Lower leg skin (tissue), 4 donors: ENCODE measurements around the gene ANKRD33. TPM values are rescaled to one million over a fixed set of nuclear protein-coding genes. Genes with fewer than 3 reads are reported as not detected.

ENCODE experiments used
- DNase-seq, 2 donors: peaks; one replicate each; pipeline ENCODE4 v3.0.0-alpha.2; 2019; ENCODE audit warnings: low spot score in 2 of 2
- H3K4me3 ChIP-seq: fragments of 200-600 bp; sonication (generic); 2 replicates; pipeline ENCODE4 v1.5.1; 2017; ENCODE audit warnings: mild to moderate bottlenecking, low read depth; ENCODE audit not compliant: poor library complexity, severe bottlenecking
- CTCF ChIP-seq, 3 donors: fragments of 450-650 bp; IDR thresholded peaks; one replicate each; pipeline ENCODE4 v1.5.1; 2016; ENCODE audit warnings: antibody characterized with exemption in 3 of 3, mild to moderate bottlenecking in 3 of 3, moderate library complexity in 2 of 3
- POLR2A ChIP-seq, 2 donors: fragments of 450-650 bp; IDR thresholded peaks; one replicate each; pipeline ENCODE4 v1.6.1; 2016 to 2017; ENCODE audit warnings: antibody characterized with exemption in 2 of 2, mild to moderate bottlenecking in 1 of 2, moderate library complexity in 1 of 2
- WGBS, 2 donors: methylation state at CpG; one replicate each; pipeline ENCODE4 v1.1.5; 2018; 5-methylcytosine and 5-hydroxymethylcytosine counted together
- intact Hi-C: fragments of 100-400 bp; cut with DNase I; formaldehyde crosslinking; loops from one replicate; pipeline ENCODE4 v1.15.0; 2023; ENCODE audit warnings: low total_unique reads
- total RNA-seq, 4 donors: library from RNA; depleted of rRNA; stranded (reverse); fragments of >200 nt; gene quantifications; one replicate each; pipeline ENCODE4 v1.1.0, GENCODE V29; 2016

Gene ANKRD33
- total RNA-seq, 4 donors from 2014 or later, result not detected

- TF ChIP-seq CTCF (IDR thresholded peaks at IDR 0.05), result no peak
- no peak for TF ChIP-seq POLR2A (IDR thresholded peaks at IDR 0.05)
- no peak overlapping the region for H3K4me3 ChIP-seq
- no peak for DNase-seq
- intact Hi-C loops, result no loop called here
Observed at GRCh38 chr12:51891843-51892242, 3.9 kb downstream of the ANKRD33 start.

GRCh38 chr12:51893786-51894185 lies 5.9 kb downstream of the ANKRD33 start:
- TF ChIP-seq POLR2A (IDR thresholded peaks at IDR 0.05) (no peak), CTCF (IDR thresholded peaks at IDR 0.05) (no peak)
- WGBS, 2 donors, result 66 to 71% methylated on average over 6 of the region's 6 CpGs
- no peak overlapping the region for H3K4me3 ChIP-seq
- peak in 1 of 2 donors; percentile 36 for DNase-seq
- intact Hi-C loops, result no loop called here

GRCh38 chr12:51895378-51896135 lies 7.7 kb downstream of the ANKRD33 start:
- intact Hi-C loops, result no loop called here
- WGBS, 2 donors, result 80 to 90% methylated on average over 4 of the region's 8 CpGs

GRCh38 chr12:51896236-51896635 lies 8.3 kb downstream of the ANKRD33 start:
- peak in 1 of 2 donors; percentile 60 for DNase-seq
- WGBS, 2 donors, result 70 to 78% methylated on average over 3 of the region's 3 CpGs
- TF ChIP-seq POLR2A (IDR thresholded peaks at IDR 0.05) (no peak), CTCF (IDR thresholded peaks at IDR 0.05) (no peak)
- no peak overlapping the region for H3K4me3 ChIP-seq
- intact Hi-C loops, result no loop called here

More at GRCh38 chr12:51895378-51896135, 7.7 kb downstream of the ANKRD33 start:
- no peak for TF ChIP-seq CTCF (IDR thresholded peaks at IDR 0.05)
- TF ChIP-seq POLR2A (IDR thresholded peaks at IDR 0.05), result no peak
- peak in 1 of 2 donors; percentile 75 for DNase-seq
- no peak overlapping the region for H3K4me3 ChIP-seq

GRCh38 chr12:51897181-51897580 lies 9.3 kb downstream of the ANKRD33 start:
- 57 to 60% methylated on average over 7 to 8 of the region's 8 CpGs for WGBS, 2 donors
- DNase-seq, result peak in 1 of 2 donors; percentile 85
- no peak for TF ChIP-seq CTCF (IDR thresholded peaks at IDR 0.05)
- TF ChIP-seq POLR2A (IDR thresholded peaks at IDR 0.05), result no peak
- H3K4me3 ChIP-seq, result no peak overlapping the region
- intact Hi-C loops, result no loop called here

- 73 to 85% methylated on average over 2 of the region's 2 CpGs for WGBS, 2 donors
- no peak for DNase-seq
- no peak for TF ChIP-seq CTCF (IDR thresholded peaks at IDR 0.05)
- TF ChIP-seq POLR2A (IDR thresholded peaks at IDR 0.05), result no peak
- no peak overlapping the region for H3K4me3 ChIP-seq
- intact Hi-C loops, result no loop called here
Observed at GRCh38 chr12:51898506-51898905, 10.6 kb downstream of the ANKRD33 start.
